Gastrocnemius medialis (tissue), 4 donors: ENCODE results near the gene SNCAIP.

ENCODE experiments used
- POLR2A ChIP-seq, 2 donors: fragments of 450-650 bp; IDR thresholded peaks; one replicate each; pipeline ENCODE4 v1.6.1; 2017; ENCODE audit warnings: antibody characterized with exemption in 2 of 2, mild to moderate bottlenecking in 2 of 2, moderate library complexity in 2 of 2
- TF ChIP-seq, protein P1 (sequence below), 5 experiments: fragments of 450-650 bp in 3 of 5; fragments of 200-600 bp in 2 of 5; sonication (generic) in 2 of 5; IDR thresholded peaks in 4 of 5; conservative IDR thresholded peaks in 1 of 5; 1 replicate in 4 of 5; 2 replicates in 1 of 5; pipeline ENCODE4 v1.5.1; 2016 to 2019; ENCODE audit warnings: antibody characterized with exemption in 5 of 5, mild to moderate bottlenecking in 3 of 5, moderate library complexity in 3 of 5

DNA sequence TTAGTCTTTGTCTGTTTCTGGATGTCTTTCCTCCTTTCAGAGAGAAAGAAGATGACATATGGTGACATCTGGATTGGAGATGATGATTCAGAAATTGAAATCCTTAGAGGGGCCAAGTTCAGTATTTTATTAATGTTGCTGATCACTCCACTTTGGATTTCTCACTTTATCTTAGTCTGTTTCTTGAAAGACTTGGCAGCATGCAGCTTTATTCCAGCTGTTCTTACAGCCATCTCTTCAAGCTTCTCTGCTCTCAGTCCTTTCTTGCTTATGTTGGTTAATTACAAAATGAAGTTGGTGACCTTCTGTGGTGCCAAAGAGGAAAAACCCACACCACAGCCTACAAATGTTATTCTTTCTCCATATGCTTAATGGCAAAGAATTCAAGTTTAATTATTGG lies 62.1 kb downstream of the SNCAIP start:
- TF ChIP-seq, protein P1, sequence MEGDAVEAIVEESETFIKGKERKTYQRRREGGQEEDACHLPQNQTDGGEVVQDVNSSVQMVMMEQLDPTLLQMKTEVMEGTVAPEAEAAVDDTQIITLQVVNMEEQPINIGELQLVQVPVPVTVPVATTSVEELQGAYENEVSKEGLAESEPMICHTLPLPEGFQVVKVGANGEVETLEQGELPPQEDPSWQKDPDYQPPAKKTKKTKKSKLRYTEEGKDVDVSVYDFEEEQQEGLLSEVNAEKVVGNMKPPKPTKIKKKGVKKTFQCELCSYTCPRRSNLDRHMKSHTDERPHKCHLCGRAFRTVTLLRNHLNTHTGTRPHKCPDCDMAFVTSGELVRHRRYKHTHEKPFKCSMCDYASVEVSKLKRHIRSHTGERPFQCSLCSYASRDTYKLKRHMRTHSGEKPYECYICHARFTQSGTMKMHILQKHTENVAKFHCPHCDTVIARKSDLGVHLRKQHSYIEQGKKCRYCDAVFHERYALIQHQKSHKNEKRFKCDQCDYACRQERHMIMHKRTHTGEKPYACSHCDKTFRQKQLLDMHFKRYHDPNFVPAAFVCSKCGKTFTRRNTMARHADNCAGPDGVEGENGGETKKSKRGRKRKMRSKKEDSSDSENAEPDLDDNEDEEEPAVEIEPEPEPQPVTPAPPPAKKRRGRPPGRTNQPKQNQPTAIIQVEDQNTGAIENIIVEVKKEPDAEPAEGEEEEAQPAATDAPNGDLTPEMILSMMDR (IDR thresholded peaks at IDR 0.05 in 4 of 5, conservative IDR thresholded peaks at IDR 0.05 in 1 of 5): no peak
- no peak for TF ChIP-seq POLR2A (IDR thresholded peaks at IDR 0.05)
